ENCODE measurements around the gene WDR72. TPM values are rescaled to one million over a fixed set of nuclear protein-coding genes. Genes with fewer than 3 reads are reported as not detected.
"Not testable (repeated sequence)": the region's sequence is repeated elsewhere in the genome, so short reads cannot be mapped to it uniquely, and the experiment has no call there.

WDR72 gene
- total and polyA plus RNA-seq, 4 donors, result 0.16 TPM; not detected in 3

GRCh38 chr15:53716909-53717876 is 42.3 kb downstream of the WDR72 start:
- DNase-seq, result no peak
- no peak for ATAC-seq (ENCODE audit: low FRiP score)
- H3K4me1 ChIP-seq (ENCODE audit: control insufficient read depth in 1 of 2, insufficient read depth in 2 of 2, low read length in 2 of 2), result no peaks in the 10 kb centered on the region
- intact Hi-C loops (cut with DNase I), result no loop called here
- WGBS, 2 donors, result 52 to 56% methylated on average over 3 of the region's 3 CpGs
- H3K27ac ChIP-seq (ENCODE audit: low read depth in 1 of 2, low read length in 2 of 2), result no peak overlapping the region
- H3K4me3 ChIP-seq (ENCODE audit: low read length in 2 of 2), result no peak overlapping the region
- no peaks in the 10 kb centered on the region for H3K36me3 ChIP-seq (ENCODE audit: control insufficient read depth in 1 of 2, insufficient read depth in 2 of 2, low read length in 1 of 2)
- H3K9me3 ChIP-seq (ENCODE audit: control insufficient read depth, low read length), result no peaks in the 10 kb centered on the region
- H3K27me3 ChIP-seq (ENCODE audit: control insufficient read depth in 1 of 2, insufficient read depth in 2 of 2, low read length in 1 of 2), result no peaks in the 10 kb centered on the region

GRCh38 chr15:53713218-53713617 is 46.2 kb downstream of the WDR72 start:
- Histone ChIP-seq H3K27me3 (ENCODE audit: control insufficient read depth in 1 of 2, insufficient read depth in 2 of 2, low read length in 1 of 2) (no peaks in the 10 kb centered on the region), H3K4me1 (ENCODE audit: control insufficient read depth in 1 of 2, insufficient read depth in 2 of 2, low read length in 2 of 2) (no peaks in the 10 kb centered on the region), H3K27ac (ENCODE audit: low read depth in 1 of 2, low read length in 2 of 2) (no peak overlapping the region), H3K4me3 (ENCODE audit: low read length in 2 of 2) (no peak overlapping the region), H3K9me3 (ENCODE audit: control insufficient read depth, low read length) (no peaks in the 10 kb centered on the region), H3K36me3 (ENCODE audit: control insufficient read depth in 1 of 2, insufficient read depth in 2 of 2, low read length in 1 of 2) (no peaks in the 10 kb centered on the region)
- intact Hi-C loops (cut with DNase I), result no loop called here
- 96 to 97% methylated on average over 6 of the region's 6 CpGs for WGBS, 2 donors
- DNase-seq, result no peak
- ATAC-seq (ENCODE audit: low FRiP score), result no peak

GRCh38 chr15:53710906-53711305 is 48.6 kb downstream of the WDR72 start:
- WGBS, 2 donors, result 61 to 65% methylated on average over 4 of the region's 4 CpGs
- Histone ChIP-seq H3K27ac (ENCODE audit: low read depth in 1 of 2, low read length in 2 of 2) (no peak overlapping the region), H3K27me3 (ENCODE audit: control insufficient read depth in 1 of 2, insufficient read depth in 2 of 2, low read length in 1 of 2) (no peaks in the 10 kb centered on the region), H3K4me3 (ENCODE audit: low read length in 2 of 2) (no peak overlapping the region), H3K9me3 (ENCODE audit: control insufficient read depth, low read length) (no peaks in the 10 kb centered on the region), H3K36me3 (ENCODE audit: control insufficient read depth in 1 of 2, insufficient read depth in 2 of 2, low read length in 1 of 2) (no peaks in the 10 kb centered on the region), H3K4me1 (ENCODE audit: control insufficient read depth in 1 of 2, insufficient read depth in 2 of 2, low read length in 2 of 2) (no peaks in the 10 kb centered on the region)
- no peak for ATAC-seq (ENCODE audit: low FRiP score)
- DNase-seq, result no peak
- intact Hi-C loops (cut with DNase I), result no loop called here

GRCh38 chr15:53709821-53710220 is 49.6 kb downstream of the WDR72 start:
- intact Hi-C loops (cut with DNase I), result no loop called here

GRCh38 chr15:53695365-53695764 is 64.1 kb downstream of the WDR72 start:
- no peaks in the 10 kb centered on the region for H3K4me1 ChIP-seq (ENCODE audit: control insufficient read depth in 1 of 2, insufficient read depth in 2 of 2, low read length in 2 of 2)
- DNase-seq (no peak), ATAC-seq (ENCODE audit: low FRiP score) (no peak)
- no peaks in the 10 kb centered on the region for H3K36me3 ChIP-seq (ENCODE audit: control insufficient read depth in 1 of 2, insufficient read depth in 2 of 2, low read length in 1 of 2)
- H3K4me3 ChIP-seq (ENCODE audit: low read length in 2 of 2), result no peak overlapping the region
- 81 to 83% methylated on average over 7 of the region's 7 CpGs for WGBS, 2 donors
- H3K27ac ChIP-seq (ENCODE audit: low read depth in 1 of 2, low read length in 2 of 2), result no peak overlapping the region
- H3K9me3 ChIP-seq (ENCODE audit: control insufficient read depth, low read length), result peaks cover 1% of the 10 kb centered on the region
- H3K27me3 ChIP-seq (ENCODE audit: control insufficient read depth in 1 of 2, insufficient read depth in 2 of 2, low read length in 1 of 2), result no peaks in the 10 kb centered on the region
- intact Hi-C loops (cut with DNase I), result no loop called here

More at GRCh38 chr15:53709821-53710220, 49.6 kb downstream of the WDR72 start:
- 31 to 34% methylated on average over 2 of the region's 2 CpGs for WGBS, 2 donors
- Histone ChIP-seq H3K36me3 (ENCODE audit: control insufficient read depth in 1 of 2, insufficient read depth in 2 of 2, low read length in 1 of 2) (no peaks in the 10 kb centered on the region), H3K27me3 (ENCODE audit: control insufficient read depth in 1 of 2, insufficient read depth in 2 of 2, low read length in 1 of 2) (no peaks in the 10 kb centered on the region), H3K9me3 (ENCODE audit: control insufficient read depth, low read length) (no peaks in the 10 kb centered on the region), H3K27ac (ENCODE audit: low read depth in 1 of 2, low read length in 2 of 2) (no peak overlapping the region), H3K4me3 (ENCODE audit: low read length in 2 of 2) (no peak overlapping the region), H3K4me1 (ENCODE audit: control insufficient read depth in 1 of 2, insufficient read depth in 2 of 2, low read length in 2 of 2) (no peaks in the 10 kb centered on the region)
- no peak for DNase-seq
- no peak for ATAC-seq (ENCODE audit: low FRiP score)

- Histone ChIP-seq H3K27me3 (ENCODE audit: control insufficient read depth in 1 of 2, insufficient read depth in 2 of 2, low read length in 1 of 2) (no peaks in the 10 kb centered on the region), H3K9me3 (ENCODE audit: control insufficient read depth, low read length) (peaks cover 1% of the 10 kb centered on the region), H3K4me3 (ENCODE audit: low read length in 2 of 2) (no peak overlapping the region), H3K36me3 (ENCODE audit: control insufficient read depth in 1 of 2, insufficient read depth in 2 of 2, low read length in 1 of 2) (no peaks in the 10 kb centered on the region), H3K27ac (ENCODE audit: low read depth in 1 of 2, low read length in 2 of 2) (no peak overlapping the region), H3K4me1 (ENCODE audit: control insufficient read depth in 1 of 2, insufficient read depth in 2 of 2, low read length in 2 of 2) (no peaks in the 10 kb centered on the region)
- WGBS, 2 donors, result 55 to 58% methylated on average over 1 of the region's 1 CpG
- ATAC-seq (ENCODE audit: low FRiP score) (no peak), DNase-seq (no peak)
- intact Hi-C loops (cut with DNase I), result no loop called here
Measured at GRCh38 chr15:53694476-53694874, 65.0 kb downstream of the WDR72 start.

- no peaks in the 10 kb centered on the region for H3K36me3 ChIP-seq (ENCODE audit: control insufficient read depth in 1 of 2, insufficient read depth in 2 of 2, low read length in 1 of 2)
- H3K9me3 ChIP-seq (ENCODE audit: control insufficient read depth, low read length), result peaks cover 1% of the 10 kb centered on the region
- H3K4me1 ChIP-seq (ENCODE audit: control insufficient read depth in 1 of 2, insufficient read depth in 2 of 2, low read length in 2 of 2), result no peaks in the 10 kb centered on the region
- H3K4me3 ChIP-seq (ENCODE audit: low read length in 2 of 2), result no peak overlapping the region
- H3K27me3 ChIP-seq (ENCODE audit: control insufficient read depth in 1 of 2, insufficient read depth in 2 of 2, low read length in 1 of 2), result no peaks in the 10 kb centered on the region
- intact Hi-C loops (cut with DNase I), result no loop called here
- WGBS, 2 donors, result 22 to 25% methylated on average over 7 of the region's 7 CpGs
- no peak overlapping the region for H3K27ac ChIP-seq (ENCODE audit: low read depth in 1 of 2, low read length in 2 of 2)
- ATAC-seq (ENCODE audit: low FRiP score), result no peak
- no peak for DNase-seq
Measured at GRCh38 chr15:53693729-53694475, 65.6 kb downstream of the WDR72 start.

- H3K9me3 ChIP-seq (ENCODE audit: control insufficient read depth, low read length); H3K27me3 ChIP-seq (ENCODE audit: control insufficient read depth in 1 of 2, insufficient read depth in 2 of 2, low read length in 1 of 2); intact Hi-C loops (cut with DNase I); H3K4me1 ChIP-seq (ENCODE audit: control insufficient read depth in 1 of 2, insufficient read depth in 2 of 2, low read length in 2 of 2); H3K27ac ChIP-seq (ENCODE audit: low read depth in 1 of 2, low read length in 2 of 2); ATAC-seq (ENCODE audit: low FRiP score); DNase-seq; H3K36me3 ChIP-seq (ENCODE audit: control insufficient read depth in 1 of 2, insufficient read depth in 2 of 2, low read length in 1 of 2); H3K4me3 ChIP-seq (ENCODE audit: low read length in 2 of 2): not testable (repeated sequence)
- WGBS, 2 donors, result 90 to 97% methylated on average over 15 to 23 of the region's 23 CpGs
Measured at GRCh38 chr15:53684162-53684561, 75.3 kb downstream of the WDR72 start.
